H1 (cell line): ENCODE data around the gene PKD2. TPM values are rescaled to one million over a fixed set of nuclear protein-coding genes. Genes with fewer than 3 reads are reported as not detected.

ENCODE experiments used
- CTCF ChIA-PET: fragments of 300-600 bp; sonication (Branson Sonifier 250); formaldehyde crosslinking; loops from one replicate; lab custom pipeline; 2021; ENCODE audit not compliant: partially characterized antibody; lab: Charles Lee
- POLR2A ChIA-PET: fragments of 300-600 bp; sonication (Branson Sonifier 250); formaldehyde crosslinking; loops from one replicate; lab custom pipeline; 2021; ENCODE audit warnings: inconsistent platforms; ENCODE audit not compliant: partially characterized antibody; lab: Charles Lee
- DNase-seq, 2 experiments: peaks; one replicate each; pipeline versions ENCODE4 v3.0.0 to v3.0.0-alpha.2; 2010 to 2022; ENCODE audit warnings: low spot score in 2 of 2, low read depth in 1 of 2, mixed read lengths in 1 of 2
- FAIRE-seq: peaks from 2 replicates; lab custom pipeline; 2011; peaks lifted over from hg19 to GRCh38; lab: Jason Lieb, UNC
- H2AFZ ChIP-seq: 2 replicates; pipeline ENCODE4 v1.8.1; 2012; ENCODE audit warnings: low read length, inconsistent platforms
- H2AK5ac ChIP-seq: 2 replicates; pipeline ENCODE4 v1.6.1; 2013; ENCODE audit warnings: low read depth, low read length
- H2BK120ac ChIP-seq: replicated peaks from 2 replicates; pipeline ENCODE3; 2013; ENCODE audit warnings: low read depth, low read length, inconsistent platforms
- H2BK12ac ChIP-seq: 2 replicates; pipeline ENCODE4 v1.6.1; 2013; ENCODE audit warnings: low read depth, low read length
- H2BK15ac ChIP-seq: 2 replicates; pipeline ENCODE4 v1.6.1; 2013; ENCODE audit warnings: low read length
- H2BK20ac ChIP-seq: 2 replicates; pipeline ENCODE4 v1.6.1; 2013; ENCODE audit warnings: low read length
- H2BK5ac ChIP-seq: 2 replicates; pipeline ENCODE4 v1.6.1; 2013; ENCODE audit warnings: low read depth, low read length
- H3K14ac ChIP-seq: 2 replicates; pipeline ENCODE4 v1.6.1; 2013; ENCODE audit warnings: inconsistent platforms; ENCODE audit not compliant: insufficient read length
- H3K18ac ChIP-seq: 2 replicates; pipeline ENCODE4 v1.6.1; 2013; ENCODE audit warnings: low read length; ENCODE audit errors: extremely low read depth
- H3K23ac ChIP-seq: 2 replicates; pipeline ENCODE4 v1.6.1; 2013; ENCODE audit warnings: inconsistent platforms; ENCODE audit not compliant: insufficient read length
- H3K23me2 ChIP-seq: 2 replicates; pipeline ENCODE4 v1.6.1; 2013; ENCODE audit warnings: low read depth, low read length
- H3K27ac ChIP-seq: 2 replicates; pipeline ENCODE4 v1.6.1; 2011; ENCODE audit warnings: low read depth, low read length, inconsistent platforms
- H3K27me3 ChIP-seq, 4 experiments: replicated peaks in 1 of 4; 1 replicate in 1 of 4; 2 replicates in 3 of 4; pipeline versions ENCODE4 v1.6.1 to v1.8.1; 2011 to 2013; ENCODE audit warnings: low read length in 3 of 4, mild to moderate bottlenecking in 3 of 4, inconsistent platforms in 2 of 4, mixed read lengths in 2 of 4, moderate library complexity in 1 of 4; ENCODE audit not compliant: control insufficient read depth in 3 of 4, insufficient read depth in 3 of 4; ENCODE audit errors: extremely low read depth in 1 of 4
- H3K36me3 ChIP-seq, 4 experiments: 2 replicates each; pipeline versions ENCODE4 v1.6.1 to v1.8.1; 2011 to 2013; ENCODE audit warnings: mild to moderate bottlenecking in 4 of 4, low read length in 3 of 4, moderate library complexity in 2 of 4, control low read depth in 1 of 4, inconsistent platforms in 1 of 4; ENCODE audit not compliant: insufficient read depth in 4 of 4, control insufficient read depth in 2 of 4
- H3K4ac ChIP-seq: replicated peaks from 2 replicates; pipeline ENCODE3; 2013; ENCODE audit warnings: low read length, low read depth, mixed read lengths, inconsistent platforms; ENCODE audit not compliant: insufficient read length
- H3K4me1 ChIP-seq, 4 experiments: replicated peaks in 1 of 4; 1 replicate in 1 of 4; 2 replicates in 3 of 4; pipeline versions ENCODE4 v1.6.1 to v1.8.1; 2011 to 2013; ENCODE audit warnings: low read length in 3 of 4, inconsistent platforms in 2 of 4, mixed read lengths in 1 of 4; ENCODE audit not compliant: insufficient read depth in 4 of 4, control insufficient read depth in 3 of 4
- H3K4me2 ChIP-seq, 2 experiments: 2 replicates each; pipeline versions ENCODE4 v1.6.1 to v1.8.1; 2011 to 2013; ENCODE audit warnings: low read depth in 2 of 2, low read length in 2 of 2, control low read depth in 1 of 2, inconsistent platforms in 1 of 2, mild to moderate bottlenecking in 1 of 2; ENCODE audit not compliant: insufficient read depth in 1 of 2
- H3K4me3 ChIP-seq, 4 experiments: fragments of 200-600, 300-600 bp in 1 of 4; sonication (generic), shearing (Covaris generic), sonication (Bioruptor Twin) in 1 of 4; 2 replicates each; pipeline versions ENCODE4 v1.5.1 to v1.8.1; 2011 to 2016; ENCODE audit warnings: low read length in 4 of 4, low read depth in 3 of 4, control low read depth in 2 of 4, inconsistent platforms in 2 of 4, mild to moderate bottlenecking in 2 of 4, mixed read lengths in 1 of 4, moderate library complexity in 1 of 4; ENCODE audit not compliant: insufficient read depth in 2 of 4; ENCODE audit errors: extremely low read depth in 1 of 4
- H3K56ac ChIP-seq: replicated peaks from 2 replicates; pipeline ENCODE3; 2013; ENCODE audit warnings: low read depth, mild to moderate bottlenecking, mixed read lengths, low read length, inconsistent platforms; ENCODE audit not compliant: insufficient read length
- H3K79me1 ChIP-seq: 2 replicates; pipeline ENCODE4 v1.6.1; 2013; ENCODE audit warnings: low read depth, low read length, control low read depth
- H3K79me2 ChIP-seq, 2 experiments: 2 replicates each; pipeline versions ENCODE4 v1.6.1 to v1.8.1; 2012 to 2013; ENCODE audit warnings: low read length in 2 of 2, mild to moderate bottlenecking in 2 of 2, inconsistent platforms in 1 of 2; ENCODE audit not compliant: insufficient read depth in 2 of 2, control insufficient read depth in 1 of 2
- H3K9ac ChIP-seq, 4 experiments: replicated peaks in 1 of 4; 1 replicate in 1 of 4; 2 replicates in 3 of 4; pipeline versions ENCODE4 v1.6.1 to v1.8.1; 2011 to 2013; ENCODE audit warnings: low read depth in 3 of 4, low read length in 3 of 4, control low read depth in 2 of 4, mild to moderate bottlenecking in 2 of 4, moderate library complexity in 2 of 4, inconsistent platforms in 1 of 4; ENCODE audit errors: extremely low read depth in 1 of 4
- H3K9me3 ChIP-seq, 2 experiments: 2 replicates each; pipeline versions ENCODE4 v1.6.1 to v1.8.1; 2012 to 2013; ENCODE audit warnings: mild to moderate bottlenecking in 2 of 2, moderate library complexity in 2 of 2, control low read depth in 1 of 2, inconsistent platforms in 1 of 2, low read depth in 1 of 2, low read length in 1 of 2, mixed read lengths in 1 of 2; ENCODE audit not compliant: insufficient read depth in 2 of 2
- H4K20me1 ChIP-seq, 2 experiments: replicated peaks in 1 of 2; 2 replicates each; pipeline versions ENCODE3 to v1.8.1; 2011 to 2013; ENCODE audit warnings: inconsistent platforms in 2 of 2, low read length in 2 of 2, mild to moderate bottlenecking in 1 of 2; ENCODE audit not compliant: insufficient read depth in 2 of 2, control insufficient read depth in 1 of 2
- H4K5ac ChIP-seq: 2 replicates; pipeline ENCODE4 v1.6.1; 2013; ENCODE audit warnings: low read length, low read depth, mixed read lengths, inconsistent platforms; ENCODE audit not compliant: insufficient read length
- H4K8ac ChIP-seq: 2 replicates; pipeline ENCODE4 v1.8.0; 2013; ENCODE audit warnings: mild to moderate bottlenecking, moderate library complexity, low read length, inconsistent platforms; ENCODE audit not compliant: insufficient read depth; ENCODE audit errors: extremely low read depth
- H4K91ac ChIP-seq: replicated peaks from 2 replicates; pipeline ENCODE3; 2013; ENCODE audit warnings: low read length, mixed read lengths, inconsistent platforms; ENCODE audit not compliant: insufficient read length
- CHD1 ChIP-seq: IDR thresholded peaks from 2 replicates; pipeline ENCODE4 v1.6.1; 2012; ENCODE audit warnings: low read depth, low read length, improper control_type of control experiment
- GABPA ChIP-seq: IDR thresholded peaks from 2 replicates; pipeline ENCODE4 v1.6.1; 2011; ENCODE audit warnings: mild to moderate bottlenecking, low read length, moderate library complexity, borderline replicate concordance; ENCODE audit not compliant: insufficient read depth
- MAFK ChIP-seq: IDR thresholded peaks from 2 replicates; pipeline ENCODE4 v1.6.1; 2012; ENCODE audit warnings: low read depth, mild to moderate bottlenecking, improper control_type of control experiment, low read length
- PHF8 ChIP-seq: fragments of 200-600 bp; sonication (generic); conservative IDR thresholded peaks from 2 replicates; pipeline ENCODE4 v1.7.1; 2012; ENCODE audit warnings: low read depth, mild to moderate bottlenecking, inconsistent platforms, low read length, moderate library complexity
- WGBS, 2 experiments: shearing (Covaris generic) in 1 of 2; methylation state at CpG; one replicate each; pipeline versions ENCODE4 v1.1.6 to v1.1.7; 2013 to 2015; ENCODE audit warnings: low lambda C conversion rate in 2 of 2, mixed read lengths in 2 of 2, inconsistent platforms in 1 of 2, low coverage in 1 of 2, missing lambda C conversion rate in 1 of 2; ENCODE audit not compliant: insufficient replicate concordance in 2 of 2, insufficient coverage in 1 of 2, insufficient read length in 1 of 2; ENCODE audit errors: extremely low coverage in 1 of 2, missing lambda C conversion rate in 1 of 2; 5-methylcytosine and 5-hydroxymethylcytosine counted together
- polyA plus RNA-seq, 7 experiments: library from polyadenylated mRNA; depleted of rRNA in 3 of 7; stranded (reverse) in 5 of 7; unstranded in 2 of 7; fragments of >200 nt in 5 of 7; fragments of 200-250 nt in 2 of 7; gene quantifications; 1 replicate in 5 of 7; 2 replicates in 1 of 7; 4 replicates in 1 of 7; pipeline versions ENCODE4 v1.2.1 to v1.2.3, GENCODE V29; 2011 to 2013; ENCODE audit warnings: missing spikeins in 2 of 7, mixed read lengths in 2 of 7
- total RNA-seq: library from RNA; stranded (reverse); fragmentation: NEBNext Ultra II Directional; extraction: Animal tissue kit (Norgen Biotek cat#: 25700); gene quantifications from 2 replicates; pipeline ENCODE4 v1.2.1, GENCODE V29; 2021

PKD2 gene
- total and polyA plus RNA-seq, 2 of the 8 experiments (the other 6 are each of a cell fraction or from before 2014, with no cell fraction given), result 16.0 to 32.0 TPM

DNA sequence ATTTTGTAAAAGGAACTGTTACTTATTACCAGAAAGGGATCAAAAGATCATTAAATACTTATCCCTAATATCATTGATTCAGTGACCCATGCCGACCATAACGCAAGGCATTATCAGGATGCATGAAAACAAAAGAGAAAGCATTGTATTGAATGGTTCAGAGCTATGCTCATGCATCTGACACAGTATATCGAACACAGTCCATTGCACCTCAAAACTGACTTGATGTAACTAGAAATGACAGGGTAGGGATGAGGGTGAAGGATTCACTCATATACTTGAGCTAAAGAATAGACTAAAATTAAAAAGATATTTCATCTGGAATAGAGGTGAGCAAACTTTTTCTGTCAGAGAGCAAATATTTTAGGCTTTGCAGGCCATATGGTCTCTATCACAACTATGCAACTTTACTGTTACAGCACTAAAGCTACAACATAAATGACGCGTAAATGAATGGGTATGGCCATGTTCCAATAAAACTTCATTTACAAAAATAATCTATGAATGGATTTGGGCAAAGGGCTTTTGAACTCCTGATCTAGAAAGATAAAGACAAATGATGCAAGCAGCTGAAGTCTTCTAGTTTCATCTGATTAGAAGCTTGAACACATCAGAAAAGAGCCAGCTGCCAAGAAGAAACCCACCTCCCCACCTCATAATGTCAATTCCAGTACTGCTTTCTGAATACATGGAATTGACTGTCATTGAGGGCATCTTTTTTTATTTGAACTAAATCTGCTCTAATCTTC, 44.9 kb upstream of the PKD2 start:
- H3K18ac ChIP-seq, result no peak overlapping the region
- no peaks in the 10 kb centered on the region; a peak in 1 of 7 replicates for H3K27me3 ChIP-seq
- no peak overlapping the region for H2BK12ac ChIP-seq
- no peak overlapping the region for H4K5ac ChIP-seq
- H2AFZ ChIP-seq, result no peak overlapping the region
- H3K27ac ChIP-seq, result no peak overlapping the region
- H3K4me2 ChIP-seq, result no peak overlapping the region
- H3K14ac ChIP-seq, result no peak overlapping the region
- H4K8ac ChIP-seq, result no peak overlapping the region
- no peak overlapping the region for H2BK15ac ChIP-seq
- H3K23me2 ChIP-seq, result no peaks in the 10 kb centered on the region
- TF ChIP-seq PHF8 (no peak), CHD1 (no peak), MAFK (no peak), GABPA (no peak)
- POLR2A ChIA-PET, result interaction anchor here (0.9 to 2.0 kb wide), 8 partner anchors 8 to 33 kb away, joined by 3 to 8 read pairs (median 4); partner anchors contain the start of gene SPP1
- DNase-seq (no peak), FAIRE-seq (no peak)
- no peak overlapping the region for H2BK120ac ChIP-seq
- WGBS, 2 experiments, result 87% methylated on average over 5 of the region's 5 CpGs; no CpG with 5 or more reads in 1 of the 2 experiments
- H3K36me3 ChIP-seq, result no peaks in the 10 kb centered on the region
- H2BK20ac ChIP-seq, result no peak overlapping the region
- no peak overlapping the region for H3K56ac ChIP-seq
- H3K9ac ChIP-seq, result no peak overlapping the region
- H3K79me1 ChIP-seq, result no peaks in the 10 kb centered on the region
- H2BK5ac ChIP-seq, result no peak overlapping the region
- no peak overlapping the region for H3K4me3 ChIP-seq
- peaks cover 0 to 4% (median 2%) of the 10 kb centered on the region in 4 experiments; a peak in 2 of 7 replicates for H3K4me1 ChIP-seq
- no peak overlapping the region for H4K91ac ChIP-seq
- no peak overlapping the region for H3K4ac ChIP-seq
- H2AK5ac ChIP-seq, result no peak overlapping the region
- CTCF ChIA-PET, result interaction anchor here (0.6 to 7.1 kb wide), 10 partner anchors 8 to 1087 kb away, joined by 3 to 94 read pairs (median 5); no protein-coding TSS in a partner anchor
- H3K79me2 ChIP-seq, result no peaks in the 10 kb centered on the region
- no peaks in the 10 kb centered on the region for H3K9me3 ChIP-seq
- no peaks in the 10 kb centered on the region for H4K20me1 ChIP-seq
- H3K23ac ChIP-seq, result no peak overlapping the region
